HG02642 (cell line): ENCODE data around the gene SPSB2.
"Not testable (repeated sequence)": the region's sequence is repeated elsewhere in the genome, so short reads cannot be mapped to it uniquely, and the experiment has no call there.

Source experiments
- ATAC-seq: cut with Tn5 transposase; IDR thresholded peaks from one replicate; pipeline ENCODE4 v1.9.1; 2021; ENCODE audit warnings: mild to moderate bottlenecking; ENCODE audit not compliant: unreplicated experiment, poor library complexity

Gene SPSB2

GRCh38 chr12:6873094-6874014 is at the start of gene SPSB2:
Gene SPSB2, minus strand, starts transcription at chr12:6873303. Its CDS starts 402 bp downstream, at chr12:6872901.
- ATAC-seq, result peak; percentile 79

GRCh38 chr12:6921996-6922946 is 49.2 kb upstream of the SPSB2 start:
- ATAC-seq, result peak; percentile 39

GRCh38 chr12:6921539-6921938 is 48.4 kb upstream of the SPSB2 start:
- no peak for ATAC-seq

- no peak for ATAC-seq
Measured at GRCh38 chr12:6919588-6919987, 46.5 kb upstream of the SPSB2 start.

GRCh38 chr12:6917491-6918231 is 44.6 kb upstream of the SPSB2 start:
- ATAC-seq, result no peak

GRCh38 chr12:6916426-6917200 is 43.5 kb upstream of the SPSB2 start:
- no peak for ATAC-seq

GRCh38 chr12:6915789-6916285 is 42.7 kb upstream of the SPSB2 start:
- no peak for ATAC-seq

- no peak for ATAC-seq
Measured at GRCh38 chr12:6914947-6915788, 42.1 kb upstream of the SPSB2 start.

GRCh38 chr12:6914246-6914946 is 41.3 kb upstream of the SPSB2 start, which contains the start of gene ENO2:
Gene ENO2, plus strand, starts transcription at chr12:6914580. Its CDS starts 1,253 bp downstream, at chr12:6915833.
- ATAC-seq, result peak; percentile 73

- ATAC-seq, result no peak
Measured at GRCh38 chr12:6912164-6912935, 39.2 kb upstream of the SPSB2 start.

- no peak for ATAC-seq
Measured at GRCh38 chr12:6909421-6910145, 36.5 kb upstream of the SPSB2 start.

GRCh38 chr12:6908141-6908540 is 35.0 kb upstream of the SPSB2 start:
- not testable (repeated sequence) for ATAC-seq

GRCh38 chr12:6905414-6906040 is 32.4 kb upstream of the SPSB2 start:
- no peak for ATAC-seq

GRCh38 chr12:6904280-6905276 is 31.5 kb upstream of the SPSB2 start, which contains the start of gene LRRC23:
Gene LRRC23, plus strand, starts transcription at chr12:6904822. Its CDS starts 812 bp downstream, at chr12:6905634.
- ATAC-seq, result peak; percentile 96

GRCh38 chr12:6903722-6904121 is 30.6 kb upstream of the SPSB2 start:
- no peak for ATAC-seq
